Measurements from ENCODE around the gene UBE2D1. TPM values are rescaled to one million over a fixed set of nuclear protein-coding genes. Genes with fewer than 3 reads are reported as not detected.
A peak's percentile ranks its signal among the peaks of the same experiment; 100 is the strongest.

UBE2D1 gene
- polyA plus RNA-seq (2013, experiment 1 of 2) = 31.0 TPM
- 34.7 TPM for polyA plus RNA-seq (2013, experiment 2 of 2)

DNA sequence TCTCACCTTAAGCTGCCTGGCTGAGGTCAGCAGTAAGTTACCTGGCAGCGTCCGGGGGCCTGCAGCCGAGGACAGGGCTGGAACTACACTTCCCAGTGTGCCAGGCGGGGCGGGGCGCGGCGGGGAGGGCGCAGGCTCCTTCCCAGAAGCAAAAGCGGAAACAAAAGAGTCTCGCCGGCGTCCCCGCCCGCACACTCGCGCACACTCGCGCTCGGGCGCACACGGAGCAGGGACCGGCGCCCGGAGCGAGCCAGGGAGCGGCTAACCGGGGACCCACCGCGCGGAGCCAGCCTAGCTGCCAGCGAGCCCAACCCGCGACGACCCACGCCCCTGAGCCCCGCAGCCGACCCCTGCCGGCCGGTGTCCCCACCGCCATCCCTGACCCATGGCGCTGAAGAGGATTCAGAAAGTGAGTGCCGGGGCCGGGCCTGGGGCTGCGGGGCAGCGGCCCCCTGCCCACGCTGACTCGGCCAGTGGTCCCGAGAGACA is at the start of gene UBE2D1:
Gene UBE2D1 (plus strand): TSS at position 190 of the 489 bp plus-strand sequence. CDS start 196 bp downstream, at position 386.
- no peaks in the 10 kb centered on the region for H3K36me3 ChIP-seq (ENCODE audit: insufficient read depth, low read length)
- H3K4me1 ChIP-seq (ENCODE audit: insufficient read depth, low read length) = peaks cover 10% of the 10 kb centered on the region
- under 1% methylated on average over 49 of the region's 49 CpGs for WGBS
- no peaks in the 10 kb centered on the region for H3K27me3 ChIP-seq (ENCODE audit: insufficient read depth, low read length)
- peak within 1 kb of the TSS; percentile 88 for H3K4me3 ChIP-seq (ENCODE audit: low read length)
- H3K9me3 ChIP-seq (ENCODE audit: insufficient read depth, low read depth, low read length) = no peaks in the 10 kb centered on the region
- H3K27ac ChIP-seq (ENCODE audit: low read depth, low read length) = 0 out of 2 replicates have a peak within 1 kb of the TSS, but pooled peaks have one; percentile 28
- peak within 1 kb of the TSS; percentile 89 for H3K9ac ChIP-seq (ENCODE audit: low read depth, low read length)

DNA sequence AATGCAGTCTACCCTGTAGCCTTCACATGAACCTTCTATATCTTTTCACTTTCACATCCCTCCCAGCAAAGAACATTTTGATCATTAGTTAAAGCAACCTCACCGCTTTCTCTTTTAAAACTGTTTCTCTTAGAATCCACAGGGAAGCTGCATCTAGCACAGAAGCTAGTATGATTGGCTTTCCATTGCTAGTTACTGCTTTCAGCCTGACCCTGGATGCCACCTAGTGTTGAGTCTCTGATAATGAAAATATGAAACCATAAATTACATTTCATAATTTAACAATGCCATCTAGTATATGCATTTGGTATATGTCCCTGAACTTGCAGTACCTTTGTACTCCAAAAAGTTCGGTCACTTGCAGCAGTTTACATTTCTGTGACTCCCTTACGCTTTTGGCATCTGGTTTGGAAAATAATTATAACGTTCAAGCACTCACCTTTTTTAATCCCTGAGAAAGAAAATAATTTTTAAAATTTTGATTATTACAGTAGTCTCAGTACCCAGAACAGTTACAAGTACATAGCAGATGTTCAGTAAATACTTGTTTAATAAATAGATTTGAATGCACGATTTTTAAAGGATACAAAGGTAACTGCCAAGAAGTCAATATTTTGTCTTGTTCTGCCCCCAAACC is 43.1 kb upstream of the UBE2D1 start:
- H3K27ac ChIP-seq (ENCODE audit: low read depth, low read length) = no peak overlapping the region
- no peaks in the 10 kb centered on the region for H3K9me3 ChIP-seq (ENCODE audit: insufficient read depth, low read depth, low read length)
- no peak overlapping the region for H3K9ac ChIP-seq (ENCODE audit: low read depth, low read length)
- no peaks in the 10 kb centered on the region for H3K27me3 ChIP-seq (ENCODE audit: insufficient read depth, low read length)
- H3K4me3 ChIP-seq (ENCODE audit: low read length) = no peak overlapping the region
- H3K36me3 ChIP-seq (ENCODE audit: insufficient read depth, low read length) = peaks cover 8% of the 10 kb centered on the region; the same call in 1 of the 2 replicates
- WGBS = 90% methylated on average over 4 of the region's 5 CpGs
- H3K4me1 ChIP-seq (ENCODE audit: insufficient read depth, low read length) = no peaks in the 10 kb centered on the region

DNA sequence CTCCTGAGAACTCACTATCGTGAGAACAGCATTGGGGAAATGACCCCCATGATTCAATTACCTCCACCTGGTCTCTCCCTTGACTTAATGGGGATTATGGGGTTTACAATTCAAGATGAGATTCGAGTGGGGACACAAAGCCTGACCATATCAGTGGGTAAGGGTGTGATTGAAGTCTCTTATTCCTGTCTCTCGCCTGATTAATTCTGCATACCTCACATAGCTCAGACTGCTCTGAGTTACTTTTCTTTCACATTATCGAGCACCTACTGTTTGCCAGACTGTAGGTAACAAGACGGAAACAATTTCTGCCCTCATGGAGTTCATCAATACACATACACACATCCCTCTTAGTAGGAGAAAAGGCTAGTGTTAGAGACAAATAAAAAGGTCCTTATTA is 40.8 kb upstream of the UBE2D1 start:
- Histone ChIP-seq H3K36me3 (ENCODE audit: insufficient read depth, low read length) (0 out of 2 replicates have a peak, but pooled peaks cover 4% of the 10 kb centered on the region), H3K4me3 (ENCODE audit: low read length) (no peak overlapping the region), H3K9ac (ENCODE audit: low read depth, low read length) (no peak overlapping the region), H3K4me1 (ENCODE audit: insufficient read depth, low read length) (no peaks in the 10 kb centered on the region), H3K27ac (ENCODE audit: low read depth, low read length) (no peak overlapping the region), H3K27me3 (ENCODE audit: insufficient read depth, low read length) (no peaks in the 10 kb centered on the region), H3K9me3 (ENCODE audit: insufficient read depth, low read depth, low read length) (no peaks in the 10 kb centered on the region)
- 97% methylated on average over 5 of the region's 5 CpGs for WGBS

DNA sequence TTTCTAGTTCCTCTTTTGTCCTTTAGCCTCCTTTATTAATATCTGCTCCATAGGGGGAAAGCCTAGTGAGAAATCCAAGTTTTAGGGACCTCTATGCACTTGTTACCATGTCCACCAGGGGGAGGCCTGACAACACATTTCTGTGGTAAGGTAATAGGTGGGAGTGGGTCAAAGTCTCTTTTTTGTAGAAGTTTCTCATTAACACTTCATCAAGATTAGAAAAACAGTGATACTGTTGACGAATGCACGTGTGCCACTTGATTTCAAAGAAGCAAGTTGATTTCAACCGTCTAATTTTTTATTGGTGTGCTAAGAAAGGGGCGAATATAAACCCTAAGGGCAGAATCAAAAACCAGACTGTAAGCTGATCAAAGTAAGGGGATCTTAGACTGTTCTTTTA is 35.2 kb upstream of the UBE2D1 start:
- Histone ChIP-seq H3K9ac (ENCODE audit: low read depth, low read length) (no peak overlapping the region), H3K27ac (ENCODE audit: low read depth, low read length) (no peak overlapping the region), H3K36me3 (ENCODE audit: insufficient read depth, low read length) (no peaks in the 10 kb centered on the region), H3K4me1 (ENCODE audit: insufficient read depth, low read length) (no peaks in the 10 kb centered on the region; the same call in 1 of the 2 replicates), H3K9me3 (ENCODE audit: insufficient read depth, low read depth, low read length) (no peaks in the 10 kb centered on the region), H3K27me3 (ENCODE audit: insufficient read depth, low read length) (no peaks in the 10 kb centered on the region), H3K4me3 (ENCODE audit: low read length) (no peak overlapping the region)
- WGBS = 24% methylated on average over 4 of the region's 4 CpGs

DNA sequence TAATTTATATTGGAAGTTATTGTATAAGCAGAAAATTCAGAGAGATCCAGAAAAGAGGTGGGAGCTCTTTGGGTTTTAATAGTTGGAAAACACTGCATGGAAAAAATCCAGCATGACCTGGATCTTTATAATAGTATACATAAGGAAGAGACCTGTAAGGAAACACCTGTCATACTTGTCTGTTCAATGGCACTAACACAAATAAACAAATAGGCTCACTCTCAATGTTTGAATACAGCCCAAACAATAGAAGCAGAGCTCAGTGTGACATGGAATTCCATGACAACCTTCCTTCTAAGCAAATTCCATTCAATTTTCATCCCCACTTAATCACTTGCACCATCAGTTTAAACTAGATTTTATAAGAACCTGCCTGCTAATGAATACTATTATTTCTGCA is 34.1 kb upstream of the UBE2D1 start:
- Histone ChIP-seq H3K27me3 (ENCODE audit: insufficient read depth, low read length) (no peaks in the 10 kb centered on the region), H3K36me3 (ENCODE audit: insufficient read depth, low read length) (no peaks in the 10 kb centered on the region), H3K27ac (ENCODE audit: low read depth, low read length) (no peak overlapping the region), H3K4me1 (ENCODE audit: insufficient read depth, low read length) (no peaks in the 10 kb centered on the region; the same call in 1 of the 2 replicates), H3K4me3 (ENCODE audit: low read length) (no peak overlapping the region), H3K9me3 (ENCODE audit: insufficient read depth, low read depth, low read length) (no peaks in the 10 kb centered on the region), H3K9ac (ENCODE audit: low read depth, low read length) (no peak overlapping the region)

DNA sequence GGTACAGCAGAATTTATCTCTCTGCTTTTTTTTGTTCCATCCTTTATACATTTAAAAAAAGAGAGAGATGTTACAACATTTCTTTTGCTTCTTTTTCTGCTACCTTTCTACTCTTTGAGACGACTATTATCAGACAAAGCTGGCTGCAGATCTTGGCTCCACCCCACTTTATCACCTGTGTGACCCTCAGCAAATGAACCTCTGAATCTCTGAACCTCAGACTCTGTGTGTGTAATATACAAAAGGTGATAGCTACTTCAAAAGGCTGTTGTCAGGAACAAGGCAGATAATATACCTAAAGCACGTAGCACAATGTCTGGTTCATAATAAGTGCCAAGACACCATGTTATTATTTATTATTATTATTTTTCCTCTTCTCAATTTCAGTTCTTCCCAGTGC is 32.6 kb upstream of the UBE2D1 start:
- no peaks in the 10 kb centered on the region for H3K36me3 ChIP-seq (ENCODE audit: insufficient read depth, low read length)
- no peak overlapping the region for H3K4me3 ChIP-seq (ENCODE audit: low read length)
- no peaks in the 10 kb centered on the region for H3K27me3 ChIP-seq (ENCODE audit: insufficient read depth, low read length)
- no peak overlapping the region for H3K9ac ChIP-seq (ENCODE audit: low read depth, low read length)
- no peaks in the 10 kb centered on the region; the same call in 1 of the 2 replicates for H3K4me1 ChIP-seq (ENCODE audit: insufficient read depth, low read length)
- 94% methylated on average over 2 of the region's 2 CpGs for WGBS
- no peaks in the 10 kb centered on the region for H3K9me3 ChIP-seq (ENCODE audit: insufficient read depth, low read depth, low read length)
- no peak overlapping the region for H3K27ac ChIP-seq (ENCODE audit: low read depth, low read length)

DNA sequence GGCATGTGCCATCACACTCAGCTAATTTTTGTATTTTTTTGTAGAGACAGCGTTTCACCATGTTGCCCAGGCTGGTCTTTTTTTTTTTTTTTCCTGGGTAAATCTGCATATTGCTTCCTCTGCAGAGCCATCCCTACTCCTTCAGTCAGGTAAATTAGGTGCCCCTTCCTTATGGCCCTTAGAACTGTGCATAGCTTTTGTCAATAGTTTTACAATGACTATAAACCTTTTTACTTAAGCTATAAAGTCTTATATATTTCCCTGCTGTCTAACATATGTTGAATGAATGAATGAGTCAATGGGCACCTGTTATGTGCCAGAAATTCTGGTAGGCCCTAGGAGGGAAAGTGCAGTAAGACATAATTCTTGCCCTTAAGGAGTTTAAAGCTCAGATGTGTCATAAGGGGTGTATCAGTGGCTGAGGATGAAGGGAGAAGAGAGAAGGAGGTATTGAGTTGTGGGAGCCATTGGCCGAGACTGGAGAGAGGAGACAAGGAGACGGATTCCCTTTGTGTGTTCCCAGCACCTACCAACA is 30.6 kb upstream of the UBE2D1 start:
- no peaks in the 10 kb centered on the region; the same call in 1 of the 2 replicates for H3K4me1 ChIP-seq (ENCODE audit: insufficient read depth, low read length)
- no peaks in the 10 kb centered on the region for H3K27me3 ChIP-seq (ENCODE audit: insufficient read depth, low read length)
- H3K9ac ChIP-seq (ENCODE audit: low read depth, low read length) = no peak overlapping the region
- H3K36me3 ChIP-seq (ENCODE audit: insufficient read depth, low read length) = no peaks in the 10 kb centered on the region
- H3K4me3 ChIP-seq (ENCODE audit: low read length) = no peak overlapping the region
- no peak overlapping the region for H3K27ac ChIP-seq (ENCODE audit: low read depth, low read length)
- WGBS = 88% methylated on average over 3 of the region's 3 CpGs
- no peaks in the 10 kb centered on the region for H3K9me3 ChIP-seq (ENCODE audit: insufficient read depth, low read depth, low read length)

DNA sequence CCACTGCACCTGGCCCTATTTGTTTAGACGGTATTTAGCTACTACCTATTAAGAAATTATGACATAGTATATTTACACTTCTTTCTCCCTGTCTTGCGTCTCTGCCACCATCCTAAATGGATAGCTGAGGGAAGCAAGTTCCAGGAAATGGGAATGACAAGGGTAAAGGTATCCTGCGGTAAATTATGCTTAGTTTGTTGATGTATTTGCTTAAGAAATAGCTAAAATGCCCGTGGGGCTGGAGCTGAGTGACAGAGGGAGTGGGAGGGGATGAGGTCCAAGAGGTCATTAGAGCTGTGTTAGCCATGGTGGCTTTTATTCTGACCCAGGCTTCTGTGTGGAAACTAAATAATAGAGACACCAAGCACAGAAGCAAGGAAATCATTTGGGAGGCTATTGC is 29.0 kb upstream of the UBE2D1 start:
- Histone ChIP-seq H3K27ac (ENCODE audit: low read depth, low read length) (no peak overlapping the region), H3K4me1 (ENCODE audit: insufficient read depth, low read length) (no peaks in the 10 kb centered on the region; the same call in 1 of the 2 replicates), H3K9ac (ENCODE audit: low read depth, low read length) (no peak overlapping the region), H3K9me3 (ENCODE audit: insufficient read depth, low read depth, low read length) (no peaks in the 10 kb centered on the region), H3K36me3 (ENCODE audit: insufficient read depth, low read length) (no peaks in the 10 kb centered on the region), H3K27me3 (ENCODE audit: insufficient read depth, low read length) (no peaks in the 10 kb centered on the region), H3K4me3 (ENCODE audit: low read length) (no peak overlapping the region)
- WGBS = 81% methylated on average over 3 of the region's 4 CpGs

DNA sequence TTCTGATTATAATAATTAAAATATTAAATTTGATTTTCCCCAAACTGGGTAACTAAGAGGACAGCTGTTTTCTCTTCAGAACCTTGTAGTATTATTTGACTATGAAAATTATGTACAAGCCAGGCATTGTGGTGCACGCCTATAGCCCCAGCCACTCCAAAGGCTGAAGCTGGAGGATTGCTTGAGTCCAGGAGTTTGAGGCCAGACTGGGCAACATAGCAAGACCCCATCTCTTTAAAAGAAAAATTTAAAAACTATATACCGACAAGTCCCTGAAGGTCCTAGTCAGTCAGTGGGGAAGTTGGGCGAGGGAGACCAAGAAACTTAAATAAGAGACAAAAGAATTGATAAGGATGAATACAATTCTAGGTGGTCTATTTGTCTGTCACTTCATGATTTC is 27.1 kb upstream of the UBE2D1 start:
- H3K9me3 ChIP-seq (ENCODE audit: insufficient read depth, low read depth, low read length) = no peaks in the 10 kb centered on the region
- 89% methylated on average over 3 of the region's 3 CpGs for WGBS
- H3K4me3 ChIP-seq (ENCODE audit: low read length) = no peak overlapping the region
- H3K27me3 ChIP-seq (ENCODE audit: insufficient read depth, low read length) = no peaks in the 10 kb centered on the region
- H3K9ac ChIP-seq (ENCODE audit: low read depth, low read length) = no peak overlapping the region
- no peak overlapping the region for H3K27ac ChIP-seq (ENCODE audit: low read depth, low read length)
- no peaks in the 10 kb centered on the region for H3K36me3 ChIP-seq (ENCODE audit: insufficient read depth, low read length)
- H3K4me1 ChIP-seq (ENCODE audit: insufficient read depth, low read length) = no peaks in the 10 kb centered on the region; the same call in 1 of the 2 replicates

DNA sequence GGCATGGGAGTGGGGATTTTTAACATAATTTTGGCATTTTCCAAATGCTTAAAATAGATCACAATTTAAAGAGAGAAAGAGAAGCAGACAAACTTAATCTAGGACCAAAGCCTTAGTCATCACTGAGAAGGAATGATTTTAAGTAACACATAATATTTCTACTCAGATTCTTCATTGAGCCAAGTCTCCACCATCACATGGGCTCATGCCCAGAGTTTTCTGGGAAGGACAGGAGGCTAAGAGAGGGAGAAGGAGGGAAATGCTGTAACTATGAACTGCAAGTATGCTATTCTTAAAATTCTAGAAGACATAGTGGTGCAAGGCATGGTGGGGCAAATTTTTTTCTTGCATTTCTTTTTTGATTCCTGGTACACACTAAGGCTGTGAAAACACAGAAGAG is 23.8 kb upstream of the UBE2D1 start:
- Histone ChIP-seq H3K4me3 (ENCODE audit: low read length) (no peak overlapping the region), H3K27ac (ENCODE audit: low read depth, low read length) (no peak overlapping the region), H3K36me3 (ENCODE audit: insufficient read depth, low read length) (no peaks in the 10 kb centered on the region), H3K27me3 (ENCODE audit: insufficient read depth, low read length) (no peaks in the 10 kb centered on the region), H3K9ac (ENCODE audit: low read depth, low read length) (no peak overlapping the region), H3K9me3 (ENCODE audit: insufficient read depth, low read depth, low read length) (no peaks in the 10 kb centered on the region), H3K4me1 (ENCODE audit: insufficient read depth, low read length) (no peaks in the 10 kb centered on the region)

DNA sequence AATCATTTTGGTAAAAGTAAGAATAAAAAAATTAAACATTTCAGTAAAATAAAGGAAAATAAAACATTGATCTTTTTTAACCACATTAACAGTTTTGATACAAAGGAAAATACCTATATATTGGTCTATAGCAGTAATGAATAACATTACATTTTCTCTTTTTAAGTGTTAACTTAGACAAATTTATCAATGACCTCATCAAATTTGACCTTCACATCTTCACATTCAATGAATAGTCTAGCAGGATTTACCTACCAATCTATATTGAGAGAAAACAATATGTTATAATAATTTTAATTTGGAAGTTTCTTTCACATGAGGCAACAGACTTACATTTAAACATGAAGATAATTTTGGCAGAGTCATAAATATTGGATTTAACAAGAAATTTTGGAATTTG is 17.9 kb upstream of the UBE2D1 start:
- Histone ChIP-seq H3K27me3 (ENCODE audit: insufficient read depth, low read length) (no peaks in the 10 kb centered on the region), H3K36me3 (ENCODE audit: insufficient read depth, low read length) (no peaks in the 10 kb centered on the region), H3K9ac (ENCODE audit: low read depth, low read length) (no peak overlapping the region), H3K27ac (ENCODE audit: low read depth, low read length) (no peak overlapping the region), H3K4me3 (ENCODE audit: low read length) (no peak overlapping the region), H3K9me3 (ENCODE audit: insufficient read depth, low read depth, low read length) (no peaks in the 10 kb centered on the region), H3K4me1 (ENCODE audit: insufficient read depth, low read length) (no peaks in the 10 kb centered on the region)
